MCF 10A (cell line): ENCODE results near the gene TSPAN11. TPM values are rescaled to one million over a fixed set of nuclear protein-coding genes. Genes with fewer than 3 reads are reported as not detected.

ENCODE experiments used
- BruUV-seq: library from RNA; stranded (reverse); fragments of 400-500 nt; replicated peaks from 2 replicates; lab custom pipeline; 2021; lab: Mats Ljungman, UMichigan
- CTCF ChIA-PET: fragments of 300-600 bp; sonication (Branson Sonifier 250); formaldehyde crosslinking; extraction: SDS; loops from one replicate; lab custom pipeline; 2021; ENCODE audit warnings: antibody characterized with exemption, inconsistent platforms; lab: Yijun Ruan, JAX
- POLR2A ChIA-PET: fragments of 300-600, 350-650 bp; sonication (Branson Sonifier 250); formaldehyde crosslinking; extraction: SDS; loops from one replicate; lab custom pipeline; 2020; ENCODE audit warnings: antibody characterized with exemption, inconsistent platforms; lab: Yijun Ruan, JAX
- DNase-seq: peaks from one replicate; pipeline ENCODE4 v3.0.0-alpha.2; 2018; ENCODE audit not compliant: unreplicated experiment
- H3K27ac Mint-ChIP-seq: one replicate; pipeline ENCODE4 v1.8.0; 2022; ENCODE audit warnings: mild to moderate bottlenecking, low read depth, mixed read lengths; ENCODE audit not compliant: unreplicated experiment
- H3K27me3 Mint-ChIP-seq: one replicate; pipeline ENCODE4 v1.8.0; 2022; ENCODE audit warnings: mixed read lengths; ENCODE audit not compliant: insufficient read depth, unreplicated experiment
- H3K36me3 Mint-ChIP-seq: one replicate; pipeline ENCODE4 v1.8.0; 2022; ENCODE audit warnings: mild to moderate bottlenecking, moderate library complexity, mixed read lengths; ENCODE audit not compliant: insufficient read depth, unreplicated experiment
- H3K4me1 Mint-ChIP-seq: one replicate; pipeline ENCODE4 v1.8.0; 2022; ENCODE audit warnings: mixed read lengths; ENCODE audit not compliant: insufficient read depth, unreplicated experiment
- H3K4me3 Mint-ChIP-seq: one replicate; pipeline ENCODE4 v1.8.0; 2022; ENCODE audit warnings: mild to moderate bottlenecking, moderate library complexity, mixed read lengths; ENCODE audit not compliant: unreplicated experiment
- H3K9me3 Mint-ChIP-seq: one replicate; pipeline ENCODE4 v1.8.0; 2022; ENCODE audit warnings: mixed read lengths; ENCODE audit not compliant: unreplicated experiment
- CTCF ChIP-seq: fragments of 200-600 bp; IDR thresholded peaks from one replicate; pipeline ENCODE4 v1.8.0; 2022; ENCODE audit warnings: antibody characterized with exemption, mild to moderate bottlenecking; ENCODE audit not compliant: unreplicated experiment
- intact Hi-C: fragments of 100-400 bp; cut with micrococcal nuclease; formaldehyde crosslinking; loops from 2 replicates; pipeline ENCODE4 v1.14.1; 2022
- total RNA-seq: library from RNA; stranded (reverse); gene quantifications from 2 replicates; pipeline ENCODE4 v1.2.3, GENCODE V29; 2022

TSPAN11 gene
- total RNA-seq, 1 experiment from 2014 or later, result not detected

GRCh38 chr12:31001581-31002360, 75.2 kb downstream of the TSPAN11 start:
- DNase-seq, result no peak
- Mint-ChIP-seq H3K36me3 (no peaks in the 10 kb centered on the region), H3K9me3 (no peaks in the 10 kb centered on the region), H3K4me1 (peaks cover 17% of the 10 kb centered on the region), H3K4me3 (no peak overlapping the region), H3K27me3 (no peaks in the 10 kb centered on the region), H3K27ac (no peak overlapping the region)
- ChIA-PET CTCF (interaction anchor here (0.6 to 0.7 kb wide), 2 partner anchors 154 to 625 kb away, joined by 3 read pairs; no protein-coding TSS in a partner anchor), POLR2A (interaction anchor here (0.6 kb wide), 1 partner anchor 1195 kb away, joined by 3 read pairs; no protein-coding TSS in a partner anchor)
- intact Hi-C loops, result no loop called here
- no peak for TF ChIP-seq CTCF
- no TSS peak for BruUV-seq

GRCh38 chr12:31002361-31002725, 75.8 kb downstream of the TSPAN11 start:
- no peaks in the 10 kb centered on the region for H3K36me3 Mint-ChIP-seq
- H3K27ac Mint-ChIP-seq, result no peak overlapping the region
- CTCF ChIA-PET, result no interaction called here
- POLR2A ChIA-PET, result interaction anchor here (0.6 kb wide), 1 partner anchor 1194 kb away, joined by 3 read pairs; no protein-coding TSS in a partner anchor
- H3K4me3 Mint-ChIP-seq, result no peak overlapping the region
- H3K4me1 Mint-ChIP-seq, result peaks cover 17% of the 10 kb centered on the region
- BruUV-seq, result no TSS peak
- DNase-seq, result no peak
- intact Hi-C loops, result no loop called here
- H3K27me3 Mint-ChIP-seq, result no peaks in the 10 kb centered on the region
- TF ChIP-seq CTCF, result no peak
- no peaks in the 10 kb centered on the region for H3K9me3 Mint-ChIP-seq

GRCh38 chr12:31002999-31003398, 76.5 kb downstream of the TSPAN11 start:
- no TSS peak for BruUV-seq
- Mint-ChIP-seq H3K4me3 (no peak overlapping the region), H3K27ac (no peak overlapping the region), H3K9me3 (no peaks in the 10 kb centered on the region), H3K27me3 (no peaks in the 10 kb centered on the region), H3K4me1 (peaks cover 17% of the 10 kb centered on the region), H3K36me3 (no peaks in the 10 kb centered on the region)
- POLR2A ChIA-PET, result no interaction called here
- no peak for TF ChIP-seq CTCF
- DNase-seq, result no peak
- CTCF ChIA-PET, result interaction anchor here (0.6 kb wide), 1 partner anchor 20 kb away, joined by 4 read pairs; no protein-coding TSS in a partner anchor
- intact Hi-C loops, result no loop called here

GRCh38 chr12:31003861-31004640, 77.5 kb downstream of the TSPAN11 start:
- ChIA-PET CTCF (interaction anchor here (0.6 kb wide), 2 partner anchors 21 to 50 kb away, joined by 3 to 4 read pairs; no protein-coding TSS in a partner anchor), POLR2A (no interaction called here)
- no peak for DNase-seq
- BruUV-seq, result no TSS peak
- no peaks in the 10 kb centered on the region for H3K9me3 Mint-ChIP-seq
- H3K4me3 Mint-ChIP-seq, result no peak overlapping the region
- no peaks in the 10 kb centered on the region for H3K36me3 Mint-ChIP-seq
- H3K27me3 Mint-ChIP-seq, result no peaks in the 10 kb centered on the region
- intact Hi-C loops, result no loop called here
- TF ChIP-seq CTCF, result no peak
- H3K4me1 Mint-ChIP-seq, result peaks cover 17% of the 10 kb centered on the region
- no peak overlapping the region for H3K27ac Mint-ChIP-seq
